ENCODE results near the gene NANS.
"Not testable (repeated sequence)": the region's sequence is repeated elsewhere in the genome, so short reads cannot be mapped to it uniquely, and the experiment has no call there.

NANS gene

DNA sequence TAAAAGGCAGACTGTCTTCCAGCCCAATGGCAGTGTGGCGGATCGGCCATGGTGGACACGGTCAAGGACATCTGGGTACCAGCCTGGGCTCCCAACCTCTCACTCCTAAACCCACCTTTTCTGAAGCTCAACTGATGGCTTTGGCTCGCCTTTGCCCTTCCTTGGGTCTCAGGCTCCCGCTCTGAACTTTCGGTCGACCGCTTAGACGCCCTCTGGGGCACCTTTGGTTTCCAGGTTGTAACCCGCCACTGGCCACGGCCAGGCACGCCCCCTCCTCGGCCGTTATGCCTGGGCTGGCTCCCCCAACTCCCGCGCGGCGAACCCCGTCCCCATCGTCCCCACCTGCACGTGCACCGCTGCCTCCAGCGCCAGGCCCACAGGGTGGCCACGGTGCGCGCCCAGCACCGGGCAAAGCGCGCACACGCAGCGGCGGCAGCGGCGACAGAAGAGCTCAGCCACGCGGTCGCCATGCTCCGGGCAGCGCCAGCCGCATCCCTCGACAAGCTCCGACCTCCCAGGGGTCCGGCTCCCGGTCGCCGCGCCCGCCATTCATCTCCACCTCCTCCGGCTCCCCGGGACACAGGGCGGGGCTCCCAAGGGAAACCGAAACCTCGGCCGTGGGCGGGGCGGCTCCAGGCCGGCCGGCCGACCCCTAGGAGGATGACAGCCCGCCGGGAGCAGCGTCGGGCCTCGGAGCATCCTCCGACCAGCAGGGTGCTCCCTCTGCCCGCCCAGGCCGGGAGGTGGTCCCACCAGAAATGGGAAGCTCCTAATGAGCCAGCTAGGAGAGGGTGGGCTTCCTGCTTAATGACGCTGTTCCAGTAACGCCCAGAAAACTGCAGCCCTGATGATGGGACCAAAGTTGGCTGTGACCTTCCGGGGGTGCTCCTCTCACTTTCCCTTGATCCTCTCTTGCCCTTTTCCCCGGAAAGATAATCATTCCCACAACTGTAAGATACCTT lies 62.4 kb downstream of the NANS start, which contains the start of gene TRIM14:
TRIM14 (minus strand) TSS at position 583 of the 962 bp plus-strand sequence; CDS start at position 549, 34 bp downstream.
- peak; percentile 91 for DNase-seq (ENCODE audit: low read depth)
- H3K4me3 ChIP-seq (ENCODE audit: low read depth, low read length) = peak within 1 kb of the TSS; percentile 82
- TF ChIP-seq, protein P1, sequence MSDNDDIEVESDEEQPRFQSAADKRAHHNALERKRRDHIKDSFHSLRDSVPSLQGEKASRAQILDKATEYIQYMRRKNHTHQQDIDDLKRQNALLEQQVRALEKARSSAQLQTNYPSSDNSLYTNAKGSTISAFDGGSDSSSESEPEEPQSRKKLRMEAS (IDR thresholded peaks at IDR 0.05; ENCODE audit: low read depth, low read length) = peak; percentile 92
- TF ChIP-seq, protein P2, sequence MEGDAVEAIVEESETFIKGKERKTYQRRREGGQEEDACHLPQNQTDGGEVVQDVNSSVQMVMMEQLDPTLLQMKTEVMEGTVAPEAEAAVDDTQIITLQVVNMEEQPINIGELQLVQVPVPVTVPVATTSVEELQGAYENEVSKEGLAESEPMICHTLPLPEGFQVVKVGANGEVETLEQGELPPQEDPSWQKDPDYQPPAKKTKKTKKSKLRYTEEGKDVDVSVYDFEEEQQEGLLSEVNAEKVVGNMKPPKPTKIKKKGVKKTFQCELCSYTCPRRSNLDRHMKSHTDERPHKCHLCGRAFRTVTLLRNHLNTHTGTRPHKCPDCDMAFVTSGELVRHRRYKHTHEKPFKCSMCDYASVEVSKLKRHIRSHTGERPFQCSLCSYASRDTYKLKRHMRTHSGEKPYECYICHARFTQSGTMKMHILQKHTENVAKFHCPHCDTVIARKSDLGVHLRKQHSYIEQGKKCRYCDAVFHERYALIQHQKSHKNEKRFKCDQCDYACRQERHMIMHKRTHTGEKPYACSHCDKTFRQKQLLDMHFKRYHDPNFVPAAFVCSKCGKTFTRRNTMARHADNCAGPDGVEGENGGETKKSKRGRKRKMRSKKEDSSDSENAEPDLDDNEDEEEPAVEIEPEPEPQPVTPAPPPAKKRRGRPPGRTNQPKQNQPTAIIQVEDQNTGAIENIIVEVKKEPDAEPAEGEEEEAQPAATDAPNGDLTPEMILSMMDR (IDR thresholded peaks at IDR 0.05; ENCODE audit: low read depth, low read length) = no peak
- TF ChIP-seq MYC (IDR thresholded peaks at IDR 0.05; ENCODE audit: low read depth, low read length) (peak; percentile 92), POLR2A (IDR thresholded peaks at IDR 0.05; ENCODE audit: extremely low read depth, insufficient read length) (peak; percentile 22)

DNA sequence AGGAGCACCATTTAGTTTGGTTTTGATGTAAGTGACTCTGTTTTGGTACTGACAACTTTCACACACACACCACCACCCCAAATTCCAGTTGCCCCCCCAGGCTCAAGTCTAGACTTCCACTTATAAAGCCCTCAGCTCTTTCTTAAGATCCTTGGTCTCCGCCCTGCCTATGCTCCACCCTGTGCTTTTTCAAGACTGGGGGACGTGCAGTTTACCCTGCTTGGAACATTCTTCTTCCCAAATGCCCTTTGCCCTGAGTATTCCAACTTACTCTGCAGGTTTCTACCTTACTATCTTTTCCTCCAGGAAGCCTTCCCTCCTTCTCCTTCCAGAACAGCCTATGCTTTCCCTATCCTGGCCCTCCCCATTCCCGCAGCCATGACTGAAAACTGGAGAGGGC lies 63.9 kb downstream of the NANS start:
- DNase-seq (ENCODE audit: low read depth) = no peak
- H3K4me3 ChIP-seq (ENCODE audit: low read depth, low read length) = no peak overlapping the region
- no peak for TF ChIP-seq POLR2A (IDR thresholded peaks at IDR 0.05; ENCODE audit: extremely low read depth, insufficient read length)
- TF ChIP-seq, protein P2 (IDR thresholded peaks at IDR 0.05; ENCODE audit: low read depth, low read length) = no peak
- TF ChIP-seq, protein P1 (IDR thresholded peaks at IDR 0.05; ENCODE audit: low read depth, low read length) = no peak
- no peak for TF ChIP-seq MYC (IDR thresholded peaks at IDR 0.05; ENCODE audit: low read depth, low read length)

DNA sequence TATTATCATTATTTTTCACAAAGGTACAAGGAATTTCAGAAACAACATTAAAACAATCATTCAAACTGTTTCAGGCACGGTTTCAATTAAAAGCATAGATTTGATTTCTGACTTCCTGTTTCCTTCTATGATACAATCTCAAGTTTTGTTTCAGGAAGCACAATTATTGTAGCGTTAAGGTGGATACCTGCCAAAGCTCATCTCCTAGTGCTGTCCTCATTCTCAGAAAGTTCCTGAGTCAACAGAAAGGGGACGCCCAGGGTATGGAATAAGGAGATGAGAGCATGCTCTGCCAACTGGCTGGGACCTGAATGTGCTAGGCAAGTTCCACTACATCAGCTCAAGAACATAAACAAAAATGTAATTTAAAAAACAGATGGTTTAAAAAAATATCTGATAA lies 64.5 kb downstream of the NANS start:
- H3K4me3 ChIP-seq (ENCODE audit: low read depth, low read length) = no peak overlapping the region
- peak; percentile 36 for DNase-seq (ENCODE audit: low read depth)
- TF ChIP-seq MYC (IDR thresholded peaks at IDR 0.05; ENCODE audit: low read depth, low read length) (no peak), POLR2A (IDR thresholded peaks at IDR 0.05; ENCODE audit: extremely low read depth, insufficient read length) (no peak)
- TF ChIP-seq, protein P2 (IDR thresholded peaks at IDR 0.05; ENCODE audit: low read depth, low read length) = no peak
- TF ChIP-seq, protein P1 (IDR thresholded peaks at IDR 0.05; ENCODE audit: low read depth, low read length) = no peak

DNA sequence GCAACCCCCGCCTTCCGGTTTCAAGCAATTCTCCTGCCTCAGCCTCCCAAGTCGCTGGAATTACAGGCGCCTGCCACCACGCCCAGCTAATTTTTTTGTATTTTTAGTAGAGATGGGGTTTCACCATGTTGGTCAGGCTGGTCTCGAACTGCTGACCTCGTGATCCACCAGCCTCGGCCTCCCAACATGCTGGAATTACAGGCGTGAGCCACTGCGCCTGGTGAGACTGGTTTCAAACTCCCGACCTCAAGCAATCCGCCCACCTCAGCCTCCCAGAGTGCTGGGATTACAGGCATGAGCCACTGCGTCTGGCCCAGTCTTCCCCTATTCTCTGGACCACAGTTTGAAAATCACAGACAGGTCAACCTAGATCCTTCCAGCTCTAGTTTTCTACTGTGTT lies 67.6 kb downstream of the NANS start:
- H3K4me3 ChIP-seq (ENCODE audit: low read depth, low read length); DNase-seq (ENCODE audit: low read depth): not testable (repeated sequence)

DNA sequence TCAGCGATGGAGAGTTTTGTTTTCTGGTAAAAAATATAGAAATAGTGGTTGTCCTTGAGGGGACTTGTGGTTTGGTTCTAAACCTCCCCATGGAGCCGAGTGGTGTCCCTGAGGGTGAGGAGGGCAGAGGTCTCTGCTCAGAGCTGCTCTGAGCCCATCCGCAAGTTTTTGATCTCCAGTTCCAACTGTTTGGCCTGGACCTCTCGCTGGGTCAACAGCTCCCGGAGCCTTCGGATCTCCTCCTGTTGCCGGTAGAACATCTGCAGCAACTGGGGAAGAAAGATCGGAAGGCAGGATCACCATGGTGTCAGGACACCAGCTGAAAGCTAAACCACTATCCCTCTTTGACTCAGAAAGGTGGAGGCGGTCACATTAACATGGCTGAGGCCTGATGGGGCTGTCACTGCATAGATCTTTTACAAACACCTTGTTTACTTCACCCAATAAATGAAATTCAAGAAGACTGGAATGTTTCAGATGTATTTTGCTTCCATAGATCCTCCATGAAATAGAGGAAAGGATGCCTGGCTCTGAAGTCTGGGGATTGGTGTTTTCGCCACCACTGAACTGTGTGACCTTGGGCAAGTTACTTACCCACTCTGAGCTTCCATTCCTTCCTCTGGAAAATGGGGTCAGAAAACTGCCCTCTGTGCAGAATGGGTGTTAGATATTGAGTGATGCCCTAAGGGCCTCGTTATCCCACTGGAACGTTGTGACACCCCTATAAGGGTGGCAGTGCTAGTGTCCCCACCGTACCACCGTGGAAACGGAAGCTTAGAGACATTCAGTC lies 68.3 kb downstream of the NANS start:
- H3K4me3 ChIP-seq (ENCODE audit: low read depth, low read length) = no peak overlapping the region
- TF ChIP-seq MYC (IDR thresholded peaks at IDR 0.05; ENCODE audit: low read depth, low read length) (no peak), POLR2A (IDR thresholded peaks at IDR 0.05; ENCODE audit: extremely low read depth, insufficient read length) (no peak)
- TF ChIP-seq, protein P2 (IDR thresholded peaks at IDR 0.05; ENCODE audit: low read depth, low read length) = no peak
- TF ChIP-seq, protein P1 (IDR thresholded peaks at IDR 0.05; ENCODE audit: low read depth, low read length) = no peak
- no peak for DNase-seq (ENCODE audit: low read depth)

DNA sequence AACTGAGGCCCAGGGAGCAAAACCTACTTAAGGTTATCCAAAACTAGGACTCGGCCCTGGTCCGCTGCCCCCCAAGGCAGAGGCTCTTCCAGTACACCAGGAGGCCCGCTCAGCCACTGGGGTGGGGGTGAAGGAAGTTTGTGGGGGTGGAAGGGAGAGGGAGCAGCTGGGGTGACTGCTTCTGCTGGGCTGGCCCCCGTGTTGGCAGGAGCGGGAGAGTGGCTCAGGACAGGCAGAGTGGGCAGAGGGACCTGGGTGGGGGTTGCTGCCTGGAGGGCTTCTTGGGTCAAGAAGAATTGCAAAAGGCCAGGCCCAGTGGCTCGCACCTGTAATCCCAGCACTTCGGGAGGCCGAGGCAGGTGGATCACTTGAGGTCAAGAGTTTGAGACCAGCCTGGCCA lies 70.7 kb downstream of the NANS start:
- no peak overlapping the region for H3K4me3 ChIP-seq (ENCODE audit: low read depth, low read length)
- TF ChIP-seq MYC (IDR thresholded peaks at IDR 0.05; ENCODE audit: low read depth, low read length) (no peak), POLR2A (IDR thresholded peaks at IDR 0.05; ENCODE audit: extremely low read depth, insufficient read length) (no peak)
- TF ChIP-seq, protein P1 (IDR thresholded peaks at IDR 0.05; ENCODE audit: low read depth, low read length) = no peak
- TF ChIP-seq, protein P2 (IDR thresholded peaks at IDR 0.05; ENCODE audit: low read depth, low read length) = no peak
- DNase-seq (ENCODE audit: low read depth) = no peak

All from NB4 (cell line).